ENCODE measurements around the gene PPY.
"Not testable (repeated sequence)": the region's sequence is repeated elsewhere in the genome, so short reads cannot be mapped to it uniquely, and the experiment has no call there.

The PPY gene

GRCh38 chr17:43901861-43902589 lies 40.3 kb downstream of the PPY start:
- DNase-seq, result no peak

GRCh38 chr17:43900858-43901754 lies 41.2 kb downstream of the PPY start:
- DNase-seq, result no peak

DNA sequence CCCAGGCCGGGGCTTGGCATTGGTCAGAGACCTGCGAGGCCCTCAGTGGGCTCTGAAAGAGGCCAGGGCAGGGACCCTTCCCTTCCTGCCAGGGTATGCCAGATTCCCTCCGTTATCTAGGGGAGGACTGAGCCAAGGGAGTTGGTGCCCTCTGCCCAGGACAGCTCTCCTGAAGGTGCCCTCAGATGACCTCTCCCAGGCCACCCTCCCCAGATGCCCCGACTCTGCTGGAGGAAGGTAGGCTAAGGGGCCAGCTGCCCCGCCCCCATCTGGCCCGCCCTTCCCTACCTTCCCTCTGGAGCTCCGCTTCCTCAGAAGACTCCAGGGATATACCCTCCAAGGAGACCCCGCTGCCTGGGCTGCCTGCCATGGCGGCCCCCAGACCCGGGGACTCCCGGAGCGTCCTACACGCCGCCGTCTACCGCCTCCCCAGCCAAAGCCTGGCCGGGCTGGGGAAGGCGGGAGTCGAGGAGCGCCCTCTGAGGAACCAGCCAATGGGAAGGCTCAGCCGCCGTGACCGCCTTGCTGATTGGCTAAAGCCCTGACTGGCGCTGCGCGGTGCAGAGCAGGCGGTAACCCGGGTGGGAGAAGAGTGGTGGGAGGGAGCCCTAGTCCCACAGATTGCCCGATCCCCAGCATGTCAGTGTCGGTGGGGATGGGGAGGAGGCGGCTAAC lies 42.0 kb downstream of the PPY start:
- DNase-seq, result peak; percentile 73

- no peak for DNase-seq
These were observed 43.8 kb downstream of the PPY start for GRCh38 chr17:43898446-43898845.

- no peak for DNase-seq
These were observed 44.4 kb downstream of the PPY start for GRCh38 chr17:43897831-43898230.

DNA sequence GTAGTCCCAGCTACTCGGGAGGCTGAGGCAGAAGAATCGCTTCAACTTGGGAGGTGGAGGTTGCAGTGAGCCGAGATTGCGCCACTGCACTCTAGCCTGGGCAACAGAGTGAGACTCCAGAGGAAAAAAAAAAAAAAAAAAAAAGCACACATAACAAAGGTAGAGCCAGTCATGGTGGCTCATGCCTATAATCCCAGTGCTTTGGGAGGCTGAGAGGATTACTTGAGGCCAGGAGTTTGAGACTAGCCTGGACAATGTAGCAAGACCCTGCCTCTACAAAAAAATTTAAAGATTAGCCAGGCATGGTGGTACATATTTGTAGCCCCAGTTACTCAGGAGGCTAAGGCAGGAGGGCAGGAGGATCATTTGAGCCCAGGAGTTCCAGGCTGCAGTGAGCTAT lies 47.8 kb downstream of the PPY start:
- DNase-seq, result not testable (repeated sequence)

- DNase-seq, result no peak
These were observed 49.7 kb downstream of the PPY start for GRCh38 chr17:43892647-43892952.

GRCh38 chr17:43891851-43892646 lies 50.2 kb downstream of the PPY start:
- DNase-seq, result no peak

All from effector CD8-positive, alpha-beta T cell (primary cell).